ENCODE measurements around the gene PCDHGB5. TPM values are rescaled to one million over a fixed set of nuclear protein-coding genes. Genes with fewer than 3 reads are reported as not detected.

The PCDHGB5 gene
- total and polyA plus RNA-seq, 2 of the 13 experiments (the other 11 are each of a cell fraction or from before 2014, with no cell fraction given), result 0.08 to 0.44 TPM

GRCh38 chr5:141409598-141410306 lies 12.0 kb downstream of the PCDHGB5 start:
- CTCF ChIA-PET (ENCODE audit: low intra/inter-chr PET ratio, low total read pairs), result no interaction called here
- H3K9ac ChIP-seq (ENCODE audit: insufficient read depth, low read depth, low read length), result no peak overlapping the region
- no peaks in the 10 kb centered on the region for H3K36me3 ChIP-seq (replicated peaks in 1 of 2; ENCODE audit: control insufficient read depth in 1 of 2, insufficient read depth in 2 of 2, low read length in 2 of 2)
- 90% methylated on average over 48 of the region's 64 CpGs for WGBS (ENCODE audit: low lambda C conversion rate)
- FAIRE-seq, result no peak
- no peak for ATAC-seq
- no peak for TF ChIP-seq HHEX (CRISPR knock-in tag; IDR thresholded peaks at IDR 0.05)
- no peak for TF ChIP-seq NFKB2 (CRISPR knock-in tag; IDR thresholded peaks at IDR 0.05; ENCODE audit: borderline replicate concordance)
- TF ChIP-seq CBX1 (IDR thresholded peaks at IDR 0.05; ENCODE audit: low read depth), result no peak
- TF ChIP-seq ZKSCAN1 (IDR thresholded peaks at IDR 0.05; ENCODE audit: low read length), result no peak
- no peak for TF ChIP-seq ZBTB20 (CRISPR knock-in tag; IDR thresholded peaks at IDR 0.05; ENCODE audit: borderline replicate concordance, low read depth)
- TF ChIP-seq ZSCAN20 (CRISPR knock-in tag; IDR thresholded peaks at IDR 0.05; ENCODE audit: borderline replicate concordance), result no peak
- no peak for TF ChIP-seq ZNF768 (CRISPR knock-in tag; IDR thresholded peaks at IDR 0.05)
- no peak for TF ChIP-seq ZNF607 (CRISPR knock-in tag; IDR thresholded peaks at IDR 0.05; ENCODE audit: borderline replicate concordance)
- TF ChIP-seq, protein P1, sequence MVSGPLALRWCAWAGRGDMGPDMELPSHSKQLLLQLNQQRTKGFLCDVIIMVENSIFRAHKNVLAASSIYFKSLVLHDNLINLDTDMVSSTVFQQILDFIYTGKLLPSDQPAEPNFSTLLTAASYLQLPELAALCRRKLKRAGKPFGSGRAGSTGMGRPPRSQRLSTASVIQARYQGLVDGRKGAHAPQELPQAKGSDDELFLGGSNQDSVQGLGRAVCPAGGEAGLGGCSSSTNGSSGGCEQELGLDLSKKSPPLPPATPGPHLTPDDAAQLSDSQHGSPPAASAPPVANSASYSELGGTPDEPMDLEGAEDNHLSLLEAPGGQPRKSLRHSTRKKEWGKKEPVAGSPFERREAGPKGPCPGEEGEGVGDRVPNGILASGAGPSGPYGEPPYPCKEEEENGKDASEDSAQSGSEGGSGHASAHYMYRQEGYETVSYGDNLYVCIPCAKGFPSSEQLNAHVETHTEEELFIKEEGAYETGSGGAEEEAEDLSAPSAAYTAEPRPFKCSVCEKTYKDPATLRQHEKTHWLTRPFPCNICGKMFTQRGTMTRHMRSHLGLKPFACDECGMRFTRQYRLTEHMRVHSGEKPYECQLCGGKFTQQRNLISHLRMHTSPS (CRISPR knock-in tag; IDR thresholded peaks at IDR 0.05; ENCODE audit: low read depth), result no peak
- intact Hi-C loops (cut with micrococcal nuclease; ENCODE audit: unreplicated experiment) (no loop called here), in situ Hi-C loops (cut with HindIII; ENCODE audit: extremely low pct_ligation_motif_present, low pct_unique_long_range_greater_than_20kb) (no loop called here)
- H3K27me3 ChIP-seq (ENCODE audit: control insufficient read depth in 1 of 2, insufficient read depth in 2 of 2, low read length in 2 of 2), result no peaks in the 10 kb centered on the region
- H3K27ac ChIP-seq (ENCODE audit: extremely low read length, insufficient read depth, low read length), result no peak overlapping the region
- POLR2A ChIA-PET, result no interaction called here
- no peak for DNase-seq (ENCODE audit: low spot score)
- no peaks in the 10 kb centered on the region for H3K4me1 ChIP-seq (ENCODE audit: insufficient read depth, low read length)
- no peak overlapping the region for H2AFZ ChIP-seq (ENCODE audit: low read length)
- no TSS peak for BruUV-seq (replicated peaks)
- no peaks in the 10 kb centered on the region for H4K20me1 ChIP-seq (ENCODE audit: insufficient read depth, low read length)
- H3K9me3 ChIP-seq (ENCODE audit: low read length), result no peaks in the 10 kb centered on the region; the same call in 1 of the 2 replicates
- H3K4me3 ChIP-seq (replicated peaks in 1 of 3; ENCODE audit: insufficient read depth in 1 of 3, low read depth in 2 of 3, low read length in 3 of 3), result no peak overlapping the region
- H3K4me2 ChIP-seq (ENCODE audit: low read depth, low read length), result no peak overlapping the region
- H3K79me2 ChIP-seq (ENCODE audit: insufficient read depth, low read length), result no peaks in the 10 kb centered on the region
